ENCODE results near the gene PCDHGA4. TPM values are rescaled to one million over a fixed set of nuclear protein-coding genes. Genes with fewer than 3 reads are reported as not detected.
"Not testable (repeated sequence)": the region's sequence is repeated elsewhere in the genome, so short reads cannot be mapped to it uniquely, and the experiment has no call there.

PCDHGA4 gene
- polyA plus RNA-seq, 6 donors from 2014 or later: 0.14 to 0.16 TPM; not detected in 4

DNA sequence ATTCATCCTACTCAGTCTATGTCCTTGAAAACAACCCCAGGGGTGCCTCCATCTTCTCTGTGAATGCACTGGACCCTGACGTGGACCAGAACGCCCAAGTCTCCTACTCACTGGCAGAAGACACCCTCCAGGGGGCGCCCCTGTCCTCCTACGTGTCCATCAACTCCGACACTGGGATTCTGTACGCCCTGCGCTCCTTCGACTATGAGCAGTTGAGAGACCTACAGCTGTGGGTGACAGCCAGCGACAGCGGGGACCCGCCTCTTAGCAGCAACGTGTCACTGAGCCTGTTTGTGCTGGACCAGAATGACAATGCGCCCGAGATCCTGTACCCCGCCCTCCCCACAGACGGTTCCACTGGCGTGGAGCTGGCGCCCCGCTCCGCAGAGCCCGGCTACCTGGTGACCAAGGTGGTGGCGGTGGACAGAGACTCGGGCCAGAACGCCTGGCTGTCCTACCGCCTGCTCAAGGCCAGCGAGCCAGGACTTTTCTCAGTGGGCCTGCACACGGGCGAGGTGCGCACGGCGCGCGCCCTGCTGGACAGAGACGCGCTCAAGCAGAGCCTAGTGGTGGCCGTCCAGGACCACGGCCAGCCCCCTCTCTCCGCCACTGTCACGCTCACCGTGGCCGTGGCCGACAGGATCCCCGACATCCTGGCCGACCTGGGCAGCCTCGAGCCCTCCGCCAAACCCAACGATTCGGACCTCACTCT lies 20.8 kb downstream of the PCDHGA4 start:
- not testable (repeated sequence) for ATAC-seq (ENCODE audit: low read depth in 2 of 2); DNase-seq; H3K4me3 Mint-ChIP-seq; H3K4me1 Mint-ChIP-seq
- peaks cover 29 to 68% (median 38%) of the 10 kb centered on the region in 3 donors for H3K27me3 Mint-ChIP-seq
- H3K9me3 Mint-ChIP-seq: peaks cover 8 to 67% (median 40%) of the 10 kb centered on the region in 7 donors
- H3K36me3 Mint-ChIP-seq: peaks cover 8 to 22% of the 10 kb centered on the region in 2 donors
- peak overlapping the region in 2 of 6 donors; percentile 24 to 65 for H3K27ac Mint-ChIP-seq

DNA sequence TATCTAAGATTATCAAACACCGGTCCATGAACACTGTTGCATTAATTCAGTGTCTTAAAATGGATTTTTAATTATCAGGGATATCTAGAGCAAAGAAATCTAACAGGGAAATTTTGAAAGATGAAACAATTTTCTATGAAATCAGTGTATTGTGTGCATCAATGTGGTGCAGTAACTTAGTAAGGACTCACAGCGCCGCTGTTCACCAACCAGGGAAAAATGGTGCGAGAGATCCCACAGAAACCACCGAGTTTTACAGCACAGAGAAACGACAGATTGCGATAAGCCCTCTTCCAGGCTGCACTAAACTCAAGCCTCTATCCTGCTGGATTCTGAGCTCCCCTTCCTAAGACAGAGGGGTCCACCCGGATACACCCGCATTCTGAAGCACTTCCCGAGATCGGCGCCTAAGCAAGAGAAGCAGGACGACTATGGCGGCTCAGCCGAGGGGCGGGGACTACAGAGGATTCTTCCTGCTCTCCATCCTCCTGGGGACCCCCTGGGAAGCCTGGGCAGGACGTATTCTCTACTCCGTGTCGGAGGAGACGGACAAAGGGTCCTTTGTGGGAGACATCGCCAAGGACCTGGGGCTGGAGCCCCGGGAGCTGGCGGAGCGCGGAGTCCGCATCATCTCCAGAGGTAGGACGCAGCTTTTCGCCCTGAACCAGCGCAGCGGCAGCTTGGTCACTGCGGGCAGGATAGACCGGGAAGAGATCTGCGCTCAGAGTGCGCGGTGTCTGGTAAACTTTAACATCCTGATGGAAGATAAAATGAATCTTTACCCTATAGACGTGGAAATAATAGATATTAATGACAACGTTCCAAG lies 27.9 kb downstream of the PCDHGA4 start, which contains the start of gene PCDHGA7:
Gene PCDHGA7 (plus strand): TSS at position 274 of the 826 bp plus-strand sequence. CDS start 158 bp downstream, at position 432.
- Mint-ChIP-seq H3K36me3 (peaks cover 6 to 9% of the 10 kb centered on the region in 2 donors), H3K27me3 (peaks cover 52 to 67% (median 57%) of the 10 kb centered on the region in 3 donors), H3K9me3 (peaks cover 0 to 68% (median 35%) of the 10 kb centered on the region in 7 donors), H3K27ac (peak within 1 kb of the TSS in 3 of 6 donors; percentile 37 to 86 (median 63)), H3K4me1 (peaks cover 0 to 6% (median 2%) of the 10 kb centered on the region in 3 donors), H3K4me3 (peak within 1 kb of the TSS; percentile 18 to 87 (median 64))
- peak in 1 of 2 donors; percentile 28 for ATAC-seq (ENCODE audit: low read depth in 2 of 2)
- DNase-seq: no peak

DNA sequence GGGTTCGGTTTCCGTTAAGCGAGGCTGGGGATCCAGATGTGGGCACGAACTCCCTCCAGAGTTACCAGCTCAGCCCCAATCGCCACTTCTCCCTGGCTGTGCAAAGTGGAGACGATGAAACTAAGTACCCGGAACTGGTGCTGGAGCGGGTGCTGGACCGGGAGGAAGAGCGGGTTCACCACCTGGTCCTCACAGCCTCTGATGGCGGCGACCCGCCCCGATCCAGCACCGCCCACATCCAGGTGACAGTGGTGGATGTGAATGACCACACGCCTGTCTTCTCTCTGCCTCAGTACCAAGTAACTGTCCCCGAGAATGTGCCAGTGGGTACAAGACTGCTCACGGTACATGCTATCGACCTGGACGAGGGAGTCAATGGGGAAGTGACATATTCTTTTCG lies 28.5 kb downstream of the PCDHGA4 start:
- Mint-ChIP-seq H3K4me1 (peaks cover 0 to 6% (median 2%) of the 10 kb centered on the region in 3 donors), H3K36me3 (peaks cover 7 to 11% of the 10 kb centered on the region in 2 donors), H3K9me3 (peaks cover 0 to 66% (median 37%) of the 10 kb centered on the region in 7 donors), H3K4me3 (peak overlapping the region in 5 of 8 donors; percentile 18 to 65 (median 42)), H3K27me3 (peaks cover 55 to 69% (median 59%) of the 10 kb centered on the region in 3 donors), H3K27ac (peak overlapping the region in 1 of 6 donors; percentile 63)
- no peak for ATAC-seq (ENCODE audit: low read depth in 2 of 2)
- DNase-seq: no peak

DNA sequence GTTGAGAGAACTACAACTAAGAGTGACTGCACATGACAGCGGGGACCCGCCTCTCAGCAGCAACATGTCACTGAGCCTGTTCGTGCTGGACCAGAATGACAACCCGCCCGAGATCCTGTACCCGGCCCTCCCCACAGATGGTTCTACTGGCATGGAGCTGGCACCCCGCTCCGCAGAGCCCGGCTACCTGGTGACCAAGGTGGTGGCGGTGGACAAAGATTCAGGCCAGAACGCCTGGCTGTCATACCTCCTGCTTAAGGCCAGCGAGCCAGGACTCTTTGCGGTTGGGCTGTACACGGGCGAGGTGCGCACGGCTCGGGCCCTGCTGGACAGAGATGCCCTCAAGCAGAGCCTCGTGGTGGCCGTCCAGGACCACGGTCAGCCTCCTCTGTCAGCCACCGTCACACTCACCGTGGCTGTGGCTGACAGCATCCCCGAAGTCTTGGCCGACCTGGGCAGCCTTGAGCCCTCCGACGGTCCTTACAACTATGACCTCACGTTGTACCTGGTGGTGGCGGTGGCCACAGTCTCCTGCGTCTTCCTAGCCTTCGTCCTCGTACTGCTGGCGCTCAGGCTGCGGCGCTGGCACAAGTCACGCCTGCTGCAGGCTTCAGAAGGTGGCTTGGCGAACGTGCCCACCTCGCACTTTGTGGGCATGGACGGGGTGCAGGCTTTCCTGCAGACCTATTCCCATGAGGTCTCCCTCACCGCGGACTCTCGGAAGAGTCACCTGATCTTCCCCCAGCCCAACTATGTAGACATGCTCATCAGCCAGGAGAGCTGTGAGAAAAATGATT lies 29.8 kb downstream of the PCDHGA4 start:
- H3K4me1 Mint-ChIP-seq: peaks cover 0 to 6% (median 2%) of the 10 kb centered on the region in 3 donors
- H3K4me3 Mint-ChIP-seq: no peak overlapping the region
- no peak for ATAC-seq (ENCODE audit: low read depth in 2 of 2)
- H3K27me3 Mint-ChIP-seq: peaks cover 57 to 73% (median 72%) of the 10 kb centered on the region in 3 donors
- no peak for DNase-seq
- H3K9me3 Mint-ChIP-seq: peaks cover under 1 to 79% (median 42%) of the 10 kb centered on the region in 7 donors
- peaks cover 15 to 20% of the 10 kb centered on the region in 2 donors for H3K36me3 Mint-ChIP-seq
- H3K27ac Mint-ChIP-seq: peak overlapping the region in 1 of 6 donors; percentile 44

DNA sequence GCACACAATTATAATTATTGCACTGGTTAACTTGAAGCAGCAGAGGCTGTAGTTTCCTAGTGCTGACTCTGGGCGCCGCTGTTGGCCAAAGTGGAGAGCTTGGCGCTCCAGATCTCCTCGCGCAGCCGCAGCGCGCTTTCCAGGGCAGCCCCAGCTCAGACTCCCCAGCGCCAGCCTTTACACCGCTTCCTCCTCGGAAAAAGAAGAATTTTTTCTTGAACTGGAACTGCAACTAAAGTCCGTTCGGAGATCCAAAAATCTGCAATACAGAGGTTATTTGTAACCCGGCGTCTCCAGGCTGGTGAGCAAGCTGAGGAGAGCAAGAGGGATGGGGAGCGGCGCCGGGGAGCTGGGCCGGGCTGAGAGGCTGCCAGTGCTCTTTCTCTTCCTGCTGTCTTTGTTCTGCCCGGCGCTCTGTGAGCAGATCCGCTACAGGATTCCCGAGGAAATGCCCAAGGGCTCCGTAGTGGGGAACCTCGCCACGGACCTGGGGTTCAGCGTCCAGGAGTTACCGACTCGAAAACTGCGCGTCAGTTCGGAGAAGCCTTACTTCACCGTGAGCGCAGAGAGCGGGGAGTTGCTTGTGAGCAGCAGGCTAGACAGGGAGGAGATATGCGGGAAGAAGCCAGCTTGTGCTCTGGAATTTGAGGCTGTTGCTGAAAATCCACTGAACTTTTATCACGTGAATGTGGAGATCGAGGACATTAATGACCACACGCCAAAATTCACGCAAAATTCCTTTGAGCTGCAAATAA lies 32.9 kb downstream of the PCDHGA4 start, which contains the start of gene PCDHGB4:
Gene PCDHGB4 (plus strand): TSS at position 142 of the 755 bp plus-strand sequence. CDS start 187 bp downstream, at position 329.
- DNase-seq; H3K27ac Mint-ChIP-seq; H3K4me1 Mint-ChIP-seq; ATAC-seq (ENCODE audit: low read depth in 2 of 2): not testable (repeated sequence)
- Mint-ChIP-seq H3K4me3 (peak within 1 kb of the TSS in 7 of 8 donors; percentile 29 to 77 (median 51)), H3K27me3 (peaks cover 65 to 79% (median 79%) of the 10 kb centered on the region in 3 donors), H3K36me3 (peaks cover 20 to 27% of the 10 kb centered on the region in 2 donors), H3K9me3 (peaks cover 4 to 82% (median 43%) of the 10 kb centered on the region in 7 donors)

DNA sequence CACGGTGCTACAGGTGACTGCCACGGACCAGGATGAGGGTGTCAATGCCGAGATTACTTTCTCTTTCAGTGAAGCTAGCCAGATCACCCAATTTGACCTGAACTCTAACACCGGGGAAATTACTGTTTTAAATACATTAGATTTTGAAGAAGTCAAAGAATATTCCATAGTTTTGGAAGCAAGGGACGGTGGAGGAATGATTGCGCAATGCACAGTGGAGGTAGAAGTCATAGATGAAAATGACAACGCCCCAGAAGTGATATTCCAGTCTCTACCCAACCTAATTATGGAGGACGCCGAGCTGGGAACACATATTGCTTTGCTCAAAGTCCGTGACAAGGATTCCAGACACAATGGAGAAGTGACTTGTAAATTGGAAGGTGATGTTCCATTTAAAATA lies 33.8 kb downstream of the PCDHGA4 start:
- Mint-ChIP-seq H3K27ac (peak overlapping the region in 1 of 6 donors; percentile 53), H3K36me3 (peaks cover 23 to 26% of the 10 kb centered on the region in 2 donors), H3K27me3 (peaks cover 67 to 79% (median 74%) of the 10 kb centered on the region in 3 donors), H3K4me3 (peak overlapping the region in 2 of 8 donors; percentile 16 to 74), H3K4me1 (peaks cover 0 to 4% (median 0%) of the 10 kb centered on the region in 3 donors), H3K9me3 (peaks cover 4 to 82% (median 43%) of the 10 kb centered on the region in 7 donors)
- ATAC-seq (ENCODE audit: low read depth in 2 of 2): no peak
- no peak for DNase-seq

DNA sequence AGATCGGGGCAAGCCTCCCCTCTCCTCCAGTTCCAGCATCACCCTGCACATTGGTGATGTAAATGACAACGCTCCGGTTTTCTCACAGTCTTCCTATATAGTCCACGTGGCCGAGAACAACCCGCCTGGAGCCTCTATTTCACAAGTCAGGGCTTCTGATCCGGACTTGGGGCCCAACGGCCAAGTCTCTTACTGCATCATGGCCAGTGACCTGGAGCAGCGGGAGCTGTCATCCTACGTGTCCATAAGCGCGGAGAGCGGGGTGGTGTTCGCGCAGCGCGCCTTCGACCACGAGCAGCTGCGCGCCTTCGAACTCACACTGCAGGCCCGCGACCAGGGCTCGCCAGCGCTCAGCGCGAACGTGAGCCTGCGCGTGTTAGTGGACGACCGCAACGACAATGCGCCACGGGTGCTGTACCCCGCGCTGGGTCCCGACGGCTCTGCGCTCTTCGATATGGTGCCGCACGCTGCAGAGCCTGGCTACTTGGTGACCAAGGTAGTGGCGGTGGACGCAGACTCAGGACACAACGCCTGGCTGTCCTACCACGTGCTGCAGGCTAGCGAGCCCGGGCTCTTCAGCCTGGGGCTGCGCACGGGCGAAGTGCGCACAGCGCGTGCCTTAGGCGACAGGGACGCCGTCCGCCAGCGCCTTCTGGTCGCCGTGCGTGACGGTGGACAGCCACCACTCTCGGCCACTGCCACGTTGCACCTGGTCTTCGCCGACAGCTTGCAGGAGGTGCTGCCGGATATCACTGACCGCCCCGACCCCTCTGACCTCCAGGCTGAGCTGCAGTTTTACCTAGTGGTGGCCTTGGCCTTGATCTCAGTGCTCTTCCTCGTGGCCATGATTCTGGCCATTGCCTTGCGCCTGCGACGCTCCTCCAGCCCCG lies 34.6 kb downstream of the PCDHGA4 start:
- peaks cover 30% of the 10 kb centered on the region in 2 donors for H3K36me3 Mint-ChIP-seq
- peaks cover 0 to 4% (median 0%) of the 10 kb centered on the region in 3 donors for H3K4me1 Mint-ChIP-seq
- ATAC-seq (ENCODE audit: low read depth in 2 of 2) (no peak), DNase-seq (no peak)
- peak overlapping the region in 2 of 6 donors; percentile 53 to 75 for H3K27ac Mint-ChIP-seq
- peak overlapping the region in 2 of 8 donors; percentile 2 to 42 for H3K4me3 Mint-ChIP-seq
- peaks cover 66 to 79% (median 74%) of the 10 kb centered on the region in 3 donors for H3K27me3 Mint-ChIP-seq
- peaks cover 4 to 82% (median 43%) of the 10 kb centered on the region in 7 donors for H3K9me3 Mint-ChIP-seq

DNA sequence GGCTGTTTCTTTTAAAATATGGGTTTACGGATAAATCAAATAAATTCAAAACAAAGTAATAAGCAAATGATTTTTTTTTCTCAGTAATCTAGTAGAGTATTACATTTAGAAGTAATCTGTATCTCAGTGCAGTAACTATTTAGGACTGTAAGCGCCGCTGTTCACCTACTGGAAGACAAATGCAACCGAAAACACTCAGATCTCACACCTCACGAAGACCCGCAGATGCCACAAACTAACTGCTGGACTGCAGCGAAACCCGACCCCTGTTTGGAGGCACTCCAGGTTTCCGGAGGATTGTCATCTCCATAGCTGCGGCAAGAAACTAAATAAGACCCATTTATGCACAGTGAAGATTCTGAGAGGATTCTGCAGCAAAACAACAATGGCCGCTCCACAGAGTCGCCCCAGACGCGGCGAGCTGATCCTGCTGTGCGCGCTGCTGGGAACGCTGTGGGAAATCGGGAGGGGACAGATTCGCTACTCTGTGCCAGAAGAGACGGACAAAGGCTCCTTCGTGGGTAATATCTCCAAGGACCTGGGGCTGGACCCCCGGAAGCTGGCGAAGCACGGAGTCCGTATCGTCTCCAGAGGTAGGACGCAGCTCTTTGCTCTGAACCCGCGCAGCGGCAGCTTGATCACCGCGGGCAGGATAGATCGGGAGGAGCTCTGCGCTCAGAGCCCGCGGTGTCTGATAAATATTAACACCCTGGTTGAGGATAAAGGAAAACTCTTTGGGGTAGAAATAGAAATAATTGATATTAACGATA lies 37.8 kb downstream of the PCDHGA4 start, which contains the start of gene PCDHGA8:
Gene PCDHGA8 (plus strand): TSS at position 205 of the 770 bp plus-strand sequence. CDS start 181 bp downstream, at position 386.
- H3K4me3 Mint-ChIP-seq: peak within 1 kb of the TSS in 3 of 8 donors; percentile 12 to 41 (median 21)

DNA sequence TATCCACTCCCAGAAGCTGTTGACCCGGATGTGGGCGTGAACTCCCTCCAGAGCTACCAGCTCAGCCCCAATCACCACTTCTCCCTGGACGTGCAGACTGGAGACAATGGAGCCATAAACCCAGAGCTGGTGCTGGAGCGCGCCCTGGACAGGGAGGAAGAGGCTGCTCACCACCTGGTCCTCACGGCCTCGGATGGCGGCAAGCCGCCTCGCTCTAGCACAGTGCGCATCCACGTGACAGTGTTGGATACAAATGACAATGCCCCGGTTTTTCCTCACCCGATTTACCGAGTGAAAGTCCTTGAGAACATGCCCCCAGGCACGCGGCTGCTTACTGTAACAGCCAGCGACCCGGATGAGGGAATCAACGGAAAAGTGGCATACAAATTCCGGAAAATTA lies 38.4 kb downstream of the PCDHGA4 start:
- no peak for ATAC-seq (ENCODE audit: low read depth in 2 of 2)
- Mint-ChIP-seq H3K36me3 (peaks cover 24 to 30% of the 10 kb centered on the region in 2 donors), H3K27ac (peak overlapping the region in 2 of 6 donors; percentile 47 to 79), H3K27me3 (peaks cover 55 to 75% (median 57%) of the 10 kb centered on the region in 3 donors), H3K9me3 (peaks cover 4 to 70% (median 37%) of the 10 kb centered on the region in 7 donors), H3K4me1 (peaks cover 0 to 4% (median 0%) of the 10 kb centered on the region in 3 donors), H3K4me3 (peak overlapping the region in 1 of 8 donors; percentile 12)
- DNase-seq: no peak

More for the DNA sequence above, 37.8 kb downstream of the PCDHGA4 start, which contains the start of gene PCDHGA8:
- ATAC-seq (ENCODE audit: low read depth in 2 of 2) (no peak), DNase-seq (no peak)
- H3K27ac Mint-ChIP-seq: peak within 1 kb of the TSS in 4 of 6 donors; percentile 47 to 81 (median 74)
- peaks cover 24 to 31% of the 10 kb centered on the region in 2 donors for H3K36me3 Mint-ChIP-seq
- peaks cover 4 to 70% (median 38%) of the 10 kb centered on the region in 7 donors for H3K9me3 Mint-ChIP-seq
- H3K4me1 Mint-ChIP-seq: peaks cover 0 to 4% (median 0%) of the 10 kb centered on the region in 3 donors
- peaks cover 56 to 77% (median 60%) of the 10 kb centered on the region in 3 donors for H3K27me3 Mint-ChIP-seq
